ENCODE measurements around the gene MAP2K1.

MAP2K1 gene

GRCh38 chr15:66404122-66404521 lies 17.4 kb downstream of the MAP2K1 start:
- TF ChIP-seq, protein P1, sequence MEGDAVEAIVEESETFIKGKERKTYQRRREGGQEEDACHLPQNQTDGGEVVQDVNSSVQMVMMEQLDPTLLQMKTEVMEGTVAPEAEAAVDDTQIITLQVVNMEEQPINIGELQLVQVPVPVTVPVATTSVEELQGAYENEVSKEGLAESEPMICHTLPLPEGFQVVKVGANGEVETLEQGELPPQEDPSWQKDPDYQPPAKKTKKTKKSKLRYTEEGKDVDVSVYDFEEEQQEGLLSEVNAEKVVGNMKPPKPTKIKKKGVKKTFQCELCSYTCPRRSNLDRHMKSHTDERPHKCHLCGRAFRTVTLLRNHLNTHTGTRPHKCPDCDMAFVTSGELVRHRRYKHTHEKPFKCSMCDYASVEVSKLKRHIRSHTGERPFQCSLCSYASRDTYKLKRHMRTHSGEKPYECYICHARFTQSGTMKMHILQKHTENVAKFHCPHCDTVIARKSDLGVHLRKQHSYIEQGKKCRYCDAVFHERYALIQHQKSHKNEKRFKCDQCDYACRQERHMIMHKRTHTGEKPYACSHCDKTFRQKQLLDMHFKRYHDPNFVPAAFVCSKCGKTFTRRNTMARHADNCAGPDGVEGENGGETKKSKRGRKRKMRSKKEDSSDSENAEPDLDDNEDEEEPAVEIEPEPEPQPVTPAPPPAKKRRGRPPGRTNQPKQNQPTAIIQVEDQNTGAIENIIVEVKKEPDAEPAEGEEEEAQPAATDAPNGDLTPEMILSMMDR (IDR thresholded peaks at IDR 0.05; ENCODE audit: borderline replicate concordance, control extremely low read depth, extremely low read depth, insufficient read depth, missing control alignments) = no peak
- DNase-seq (ENCODE audit: low spot score) = no peak
- in situ Hi-C loops (cut with MboI; ENCODE audit: low sequenced_read_pairs, unreplicated experiment) = no loop called here

DNA sequence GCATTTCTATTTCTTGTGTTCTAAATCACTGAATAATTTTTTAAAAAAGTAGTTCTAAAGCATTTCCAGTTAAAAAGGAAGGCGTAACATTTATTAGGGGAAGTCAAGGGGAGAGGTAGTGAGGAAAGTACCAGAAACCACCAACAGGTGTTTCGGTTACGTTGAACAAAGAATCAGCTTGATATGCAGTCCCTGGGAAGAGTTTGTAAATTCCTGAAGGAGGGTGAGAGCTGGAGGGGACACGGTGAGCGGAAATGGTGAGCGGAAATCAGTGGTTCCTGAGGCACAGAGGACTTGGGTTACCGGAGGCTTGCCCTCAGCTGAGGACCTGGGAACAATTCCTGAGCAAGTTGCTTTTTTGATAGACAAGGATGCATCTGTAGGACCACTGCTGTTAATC lies 17.8 kb downstream of the MAP2K1 start:
- TF ChIP-seq, protein P1 (IDR thresholded peaks at IDR 0.05; ENCODE audit: borderline replicate concordance, control extremely low read depth, extremely low read depth, insufficient read depth, missing control alignments) = no peak
- DNase-seq (ENCODE audit: low spot score) = no peak
- in situ Hi-C loops (cut with MboI; ENCODE audit: low sequenced_read_pairs, unreplicated experiment) = no loop called here

- no peak for DNase-seq (ENCODE audit: low spot score)
- in situ Hi-C loops (cut with MboI; ENCODE audit: low sequenced_read_pairs, unreplicated experiment) = no loop called here
- TF ChIP-seq, protein P1 (IDR thresholded peaks at IDR 0.05; ENCODE audit: borderline replicate concordance, control extremely low read depth, extremely low read depth, insufficient read depth, missing control alignments) = no peak
Measured at GRCh38 chr15:66405007-66405406, 18.3 kb downstream of the MAP2K1 start.

DNA sequence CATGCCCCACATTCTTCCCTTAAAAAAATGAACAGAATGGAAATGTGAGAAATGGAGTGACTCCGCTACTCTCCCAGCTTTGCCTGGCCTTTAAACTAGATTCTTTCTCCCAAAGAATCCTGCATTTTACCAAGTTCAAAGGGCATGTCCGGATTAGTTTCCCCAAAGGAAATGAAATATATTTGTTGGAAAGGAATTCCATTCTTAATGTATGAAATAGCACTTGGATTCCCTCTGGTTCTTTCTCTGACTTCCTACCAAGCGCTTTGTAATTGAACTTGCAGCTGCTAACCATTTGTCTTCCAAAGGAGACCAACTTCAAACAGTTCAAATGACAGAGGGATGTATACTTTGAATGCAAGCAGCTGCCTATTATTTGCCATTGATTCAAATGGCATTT lies 18.9 kb downstream of the MAP2K1 start:
- DNase-seq (ENCODE audit: low spot score) = no peak

GRCh38 chr15:66408254-66408653 lies 21.5 kb downstream of the MAP2K1 start:
- DNase-seq (ENCODE audit: low spot score) = no peak
- TF ChIP-seq, protein P1 (IDR thresholded peaks at IDR 0.05; ENCODE audit: borderline replicate concordance, control extremely low read depth, extremely low read depth, insufficient read depth, missing control alignments) = no peak
- in situ Hi-C loops (cut with MboI; ENCODE audit: low sequenced_read_pairs, unreplicated experiment) = no loop called here

More for the DNA sequence above, 18.9 kb downstream of the MAP2K1 start:
- TF ChIP-seq, protein P1 (IDR thresholded peaks at IDR 0.05; ENCODE audit: borderline replicate concordance, control extremely low read depth, extremely low read depth, insufficient read depth, missing control alignments) = no peak
- in situ Hi-C loops (cut with MboI; ENCODE audit: low sequenced_read_pairs, unreplicated experiment) = no loop called here

DNA sequence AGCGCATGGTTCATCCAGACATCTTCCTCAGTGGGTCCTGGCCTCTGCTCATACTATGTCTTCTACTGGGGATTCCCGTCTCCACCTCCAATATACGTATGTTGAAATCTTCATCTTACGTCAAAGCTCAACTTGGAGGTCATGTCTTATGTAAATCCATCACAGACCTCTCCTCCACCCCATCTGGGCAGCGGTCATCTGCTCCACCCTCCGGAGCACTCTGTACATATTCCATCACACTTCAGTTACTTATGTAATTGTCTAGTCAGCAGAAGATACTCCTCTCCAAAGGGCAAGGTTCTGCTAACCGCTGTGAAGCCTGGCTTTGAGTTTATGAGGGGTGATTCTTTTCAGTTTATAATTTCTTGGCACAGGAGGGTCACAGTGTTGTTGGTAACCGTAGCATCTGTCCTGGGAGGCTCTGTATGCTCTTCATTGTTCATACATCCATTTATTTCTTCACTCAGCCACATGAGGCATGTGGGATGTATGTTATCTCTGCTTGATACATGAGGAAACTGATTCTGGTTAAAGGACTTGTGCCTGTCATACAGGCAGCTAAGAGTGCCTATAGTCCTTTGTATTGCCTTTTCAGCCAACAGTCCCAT lies 22.1 kb downstream of the MAP2K1 start:
- in situ Hi-C loops (cut with MboI; ENCODE audit: low sequenced_read_pairs, unreplicated experiment) = no loop called here
- no peak for DNase-seq (ENCODE audit: low spot score)
- TF ChIP-seq, protein P1 (IDR thresholded peaks at IDR 0.05; ENCODE audit: borderline replicate concordance, control extremely low read depth, extremely low read depth, insufficient read depth, missing control alignments) = no peak

Data from GM13976 (cell line).